ENCODE data around the gene CHRNA1. TPM values are rescaled to one million over a fixed set of nuclear protein-coding genes. Genes with fewer than 3 reads are reported as not detected.

The CHRNA1 gene
- not detected for total RNA-seq
- not detected for polyA plus RNA-seq

GRCh38 chr2:174764280-174765255 is at the start of gene CHRNA1:
Gene CHRNA1 (minus strand): TSS chr2:174764472. CDS start chr2:174764394, 78 bp downstream.
- Histone ChIP-seq H3K9me3 (ENCODE audit: control insufficient read depth in 4 of 4, low read length in 3 of 4) (no peaks in the 10 kb centered on the region), H3K9ac (ENCODE audit: low read depth in 1 of 2, low read length in 2 of 2) (no peak within 1 kb of the TSS), H3K36me3 (ENCODE audit: control insufficient read depth in 4 of 4, insufficient read depth in 3 of 4, low read depth in 1 of 4, low read length in 3 of 4) (no peaks in the 10 kb centered on the region), H3K27me3 (ENCODE audit: control insufficient read depth in 4 of 4, insufficient read depth in 4 of 4, low read length in 3 of 4) (no peaks in the 10 kb centered on the region), H3K4me1 (ENCODE audit: control insufficient read depth in 4 of 4, insufficient read depth in 4 of 4, low read length in 3 of 4) (no peaks in the 10 kb centered on the region), H3K4me3 (ENCODE audit: low read depth in 1 of 3, low read length in 3 of 3) (no peak within 1 kb of the TSS), H3K27ac (ENCODE audit: low read depth in 1 of 2, low read length in 2 of 2) (no peak within 1 kb of the TSS)
- TF ChIP-seq TAF1 (conservative IDR thresholded peaks at IDR 0.05) (no peak), RXRA (IDR thresholded peaks at IDR 0.05) (no peak), HNF4G (IDR thresholded peaks at IDR 0.05) (no peak)
- no peak for DNase-seq (ENCODE audit: low spot score)
- 86% methylated on average over 13 of the region's 13 CpGs for WGBS

DNA sequence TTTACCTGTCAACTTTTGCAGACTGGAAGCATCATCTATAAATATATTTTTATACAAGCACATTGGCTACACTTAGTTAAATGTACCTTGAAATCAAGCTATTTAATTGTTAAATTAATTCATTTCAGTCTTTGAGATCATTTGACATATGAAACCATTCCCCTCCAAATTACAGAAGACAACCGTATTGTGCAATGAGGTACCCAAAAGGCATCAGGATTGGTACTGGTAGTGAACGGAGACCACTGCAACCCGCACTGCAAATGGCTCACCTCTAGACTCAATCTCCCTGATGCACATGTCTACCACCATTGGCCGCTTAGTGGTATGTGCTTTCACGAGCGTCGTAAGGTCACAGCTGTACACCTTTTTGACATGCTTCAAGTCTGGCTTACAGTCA is 47.8 kb upstream of the CHRNA1 start:
- no peak for TF ChIP-seq FOXA1 (IDR thresholded peaks at IDR 0.05)
- TF ChIP-seq FOXA2 (IDR thresholded peaks at IDR 0.05): no peak
- no peak for TF ChIP-seq YY1 (IDR thresholded peaks at IDR 0.05)
- no peak for TF ChIP-seq EGR1 (IDR thresholded peaks at IDR 0.05; ENCODE audit: low read depth in 2 of 2)
- TF ChIP-seq, protein P1, sequence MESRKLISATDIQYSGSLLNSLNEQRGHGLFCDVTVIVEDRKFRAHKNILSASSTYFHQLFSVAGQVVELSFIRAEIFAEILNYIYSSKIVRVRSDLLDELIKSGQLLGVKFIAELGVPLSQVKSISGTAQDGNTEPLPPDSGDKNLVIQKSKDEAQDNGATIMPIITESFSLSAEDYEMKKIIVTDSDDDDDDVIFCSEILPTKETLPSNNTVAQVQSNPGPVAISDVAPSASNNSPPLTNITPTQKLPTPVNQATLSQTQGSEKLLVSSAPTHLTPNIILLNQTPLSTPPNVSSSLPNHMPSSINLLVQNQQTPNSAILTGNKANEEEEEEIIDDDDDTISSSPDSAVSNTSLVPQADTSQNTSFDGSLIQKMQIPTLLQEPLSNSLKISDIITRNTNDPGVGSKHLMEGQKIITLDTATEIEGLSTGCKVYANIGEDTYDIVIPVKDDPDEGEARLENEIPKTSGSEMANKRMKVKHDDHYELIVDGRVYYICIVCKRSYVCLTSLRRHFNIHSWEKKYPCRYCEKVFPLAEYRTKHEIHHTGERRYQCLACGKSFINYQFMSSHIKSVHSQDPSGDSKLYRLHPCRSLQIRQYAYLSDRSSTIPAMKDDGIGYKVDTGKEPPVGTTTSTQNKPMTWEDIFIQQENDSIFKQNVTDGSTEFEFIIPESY (IDR thresholded peaks at IDR 0.05): no peak
- TF ChIP-seq HNF4G (IDR thresholded peaks at IDR 0.05): no peak
- no peak for TF ChIP-seq HNF4A (conservative IDR thresholded peaks at IDR 0.05)
- Histone ChIP-seq H3K27me3 (ENCODE audit: control insufficient read depth in 4 of 4, insufficient read depth in 4 of 4, low read length in 3 of 4) (no peaks in the 10 kb centered on the region), H3K36me3 (ENCODE audit: control insufficient read depth in 4 of 4, insufficient read depth in 3 of 4, low read depth in 1 of 4, low read length in 3 of 4) (no peaks in the 10 kb centered on the region), H3K9me3 (ENCODE audit: control insufficient read depth in 4 of 4, low read length in 3 of 4) (no peaks in the 10 kb centered on the region), H3K4me3 (ENCODE audit: low read depth in 1 of 3, low read length in 3 of 3) (no peak overlapping the region), H3K27ac (ENCODE audit: low read depth in 1 of 2, low read length in 2 of 2) (no peak overlapping the region), H3K4me1 (ENCODE audit: control insufficient read depth in 4 of 4, insufficient read depth in 4 of 4, low read length in 3 of 4) (no peaks in the 10 kb centered on the region), H3K9ac (ENCODE audit: low read depth in 1 of 2, low read length in 2 of 2) (no peak overlapping the region)
- 99% methylated on average over 7 of the region's 7 CpGs for WGBS
- no peak for DNase-seq (ENCODE audit: low spot score)

- no peak overlapping the region for H3K9ac ChIP-seq (ENCODE audit: low read depth in 1 of 2, low read length in 2 of 2)
- WGBS: 86% methylated on average over 1 of the region's 1 CpG
- H3K27ac ChIP-seq (ENCODE audit: low read depth in 1 of 2, low read length in 2 of 2): no peak overlapping the region
- H3K4me1 ChIP-seq (ENCODE audit: control insufficient read depth in 4 of 4, insufficient read depth in 4 of 4, low read length in 3 of 4): no peaks in the 10 kb centered on the region
- H3K36me3 ChIP-seq (ENCODE audit: control insufficient read depth in 4 of 4, insufficient read depth in 3 of 4, low read depth in 1 of 4, low read length in 3 of 4): no peaks in the 10 kb centered on the region
- no peak for DNase-seq (ENCODE audit: low spot score)
- no peaks in the 10 kb centered on the region for H3K27me3 ChIP-seq (ENCODE audit: control insufficient read depth in 4 of 4, insufficient read depth in 4 of 4, low read length in 3 of 4)
- H3K9me3 ChIP-seq (ENCODE audit: control insufficient read depth in 4 of 4, low read length in 3 of 4): no peaks in the 10 kb centered on the region
- H3K4me3 ChIP-seq (ENCODE audit: low read depth in 1 of 3, low read length in 3 of 3): no peak overlapping the region
- TF ChIP-seq HNF4G (IDR thresholded peaks at IDR 0.05): no peak
- TF ChIP-seq, protein P2, sequence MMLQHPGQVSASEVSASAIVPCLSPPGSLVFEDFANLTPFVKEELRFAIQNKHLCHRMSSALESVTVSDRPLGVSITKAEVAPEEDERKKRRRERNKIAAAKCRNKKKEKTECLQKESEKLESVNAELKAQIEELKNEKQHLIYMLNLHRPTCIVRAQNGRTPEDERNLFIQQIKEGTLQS (IDR thresholded peaks at IDR 0.05): no peak
- TF ChIP-seq EGR1 (IDR thresholded peaks at IDR 0.05; ENCODE audit: low read depth in 2 of 2): no peak
- no peak for TF ChIP-seq TAF1 (conservative IDR thresholded peaks at IDR 0.05)
- TF ChIP-seq, protein P1 (IDR thresholded peaks at IDR 0.05): no peak
- TF ChIP-seq, protein P3, sequence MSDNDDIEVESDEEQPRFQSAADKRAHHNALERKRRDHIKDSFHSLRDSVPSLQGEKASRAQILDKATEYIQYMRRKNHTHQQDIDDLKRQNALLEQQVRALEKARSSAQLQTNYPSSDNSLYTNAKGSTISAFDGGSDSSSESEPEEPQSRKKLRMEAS (IDR thresholded peaks at IDR 0.05): no peak
- TF ChIP-seq, protein P4, sequence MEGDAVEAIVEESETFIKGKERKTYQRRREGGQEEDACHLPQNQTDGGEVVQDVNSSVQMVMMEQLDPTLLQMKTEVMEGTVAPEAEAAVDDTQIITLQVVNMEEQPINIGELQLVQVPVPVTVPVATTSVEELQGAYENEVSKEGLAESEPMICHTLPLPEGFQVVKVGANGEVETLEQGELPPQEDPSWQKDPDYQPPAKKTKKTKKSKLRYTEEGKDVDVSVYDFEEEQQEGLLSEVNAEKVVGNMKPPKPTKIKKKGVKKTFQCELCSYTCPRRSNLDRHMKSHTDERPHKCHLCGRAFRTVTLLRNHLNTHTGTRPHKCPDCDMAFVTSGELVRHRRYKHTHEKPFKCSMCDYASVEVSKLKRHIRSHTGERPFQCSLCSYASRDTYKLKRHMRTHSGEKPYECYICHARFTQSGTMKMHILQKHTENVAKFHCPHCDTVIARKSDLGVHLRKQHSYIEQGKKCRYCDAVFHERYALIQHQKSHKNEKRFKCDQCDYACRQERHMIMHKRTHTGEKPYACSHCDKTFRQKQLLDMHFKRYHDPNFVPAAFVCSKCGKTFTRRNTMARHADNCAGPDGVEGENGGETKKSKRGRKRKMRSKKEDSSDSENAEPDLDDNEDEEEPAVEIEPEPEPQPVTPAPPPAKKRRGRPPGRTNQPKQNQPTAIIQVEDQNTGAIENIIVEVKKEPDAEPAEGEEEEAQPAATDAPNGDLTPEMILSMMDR (IDR thresholded peaks at IDR 0.05; ENCODE audit: low read depth, low read length, missing input control): no peak
- TF ChIP-seq GABPA (IDR thresholded peaks at IDR 0.05 in 1 of 2, conservative IDR thresholded peaks at IDR 0.05 in 1 of 2): no peak
- no peak for TF ChIP-seq RXRA (IDR thresholded peaks at IDR 0.05)
- no peak for TF ChIP-seq HNF4A (conservative IDR thresholded peaks at IDR 0.05)
- no peak for TF ChIP-seq SP1 (IDR thresholded peaks at IDR 0.05)
- TF ChIP-seq REST (IDR thresholded peaks at IDR 0.05): no peak
- TF ChIP-seq RAD21 (IDR thresholded peaks at IDR 0.05): no peak
- TF ChIP-seq YY1 (IDR thresholded peaks at IDR 0.05): no peak
Measured at GRCh38 chr2:174807931-174808330, 43.7 kb upstream of the CHRNA1 start.
